ENCODE results near the gene HES1. TPM values are rescaled to one million over a fixed set of nuclear protein-coding genes. Genes with fewer than 3 reads are reported as not detected.
A peak's percentile ranks its signal among the peaks of the same experiment; 100 is the strongest.

The HES1 gene
- total and polyA plus RNA-seq, 9 of the 15 experiments (the other 6 are each of a cell fraction or from before 2014, with no cell fraction given) = 3.4 to 37.0 (median 19.3) TPM

DNA sequence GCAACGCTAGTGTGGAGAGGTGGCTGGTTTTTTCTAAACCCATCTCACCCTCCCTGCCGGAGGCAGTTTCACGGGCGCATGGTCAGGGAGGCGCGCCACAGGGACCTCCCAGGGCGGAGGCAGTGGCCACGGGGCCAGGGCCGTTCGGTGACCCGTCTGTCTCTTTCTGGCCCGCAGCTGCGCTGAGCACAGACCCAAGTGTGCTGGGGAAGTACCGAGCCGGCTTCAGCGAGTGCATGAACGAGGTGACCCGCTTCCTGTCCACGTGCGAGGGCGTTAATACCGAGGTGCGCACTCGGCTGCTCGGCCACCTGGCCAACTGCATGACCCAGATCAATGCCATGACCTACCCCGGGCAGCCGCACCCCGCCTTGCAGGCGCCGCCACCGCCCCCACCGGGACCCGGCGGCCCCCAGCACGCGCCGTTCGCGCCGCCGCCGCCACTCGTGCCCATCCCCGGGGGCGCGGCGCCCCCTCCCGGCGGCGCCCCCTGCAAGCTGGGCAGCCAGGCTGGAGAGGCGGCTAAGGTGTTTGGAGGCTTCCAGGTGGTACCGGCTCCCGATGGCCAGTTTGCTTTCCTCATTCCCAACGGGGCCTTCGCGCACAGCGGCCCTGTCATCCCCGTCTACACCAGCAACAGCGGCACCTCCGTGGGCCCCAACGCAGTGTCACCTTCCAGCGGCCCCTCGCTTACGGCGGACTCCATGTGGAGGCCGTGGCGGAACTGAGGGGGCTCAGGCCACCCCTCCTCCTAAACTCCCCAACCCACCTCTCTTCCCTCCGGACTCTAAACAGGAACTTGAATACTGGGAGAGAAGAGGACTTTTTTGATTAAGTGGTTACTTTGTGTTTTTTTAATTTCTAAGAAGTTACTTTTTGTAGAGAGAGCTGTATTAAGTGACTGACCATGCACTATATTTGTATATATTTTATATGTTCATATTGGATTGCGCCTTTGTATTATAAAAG, 1.8 kb downstream of the HES1 start (continued):
- TF ChIP-seq MYC (IDR thresholded peaks at IDR 0.05; ENCODE audit: low read depth, low read length) (peak; percentile 72), MYC (CRISPR knock-in tag; IDR thresholded peaks at IDR 0.05; ENCODE audit: borderline replicate concordance, low read depth) (no peak), ZNF449 (CRISPR knock-in tag; IDR thresholded peaks at IDR 0.05) (no peak), ZNF445 (CRISPR knock-in tag; IDR thresholded peaks at IDR 0.05; ENCODE audit: low read depth) (no peak), CBFB (CRISPR knock-in tag; IDR thresholded peaks at IDR 0.05) (no peak), DNMT1 (IDR thresholded peaks at IDR 0.05) (no peak), RBM39 (optimal IDR thresholded peaks at IDR 0.05; ENCODE audit: low read depth, low read length) (no peak), HLTF (IDR thresholded peaks at IDR 0.05) (no peak), ZNF398 (CRISPR knock-in tag; IDR thresholded peaks at IDR 0.05) (no peak), PURB (CRISPR knock-in tag; IDR thresholded peaks at IDR 0.05; ENCODE audit: low read depth) (no peak), HSF4 (CRISPR knock-in tag; IDR thresholded peaks at IDR 0.05; ENCODE audit: borderline replicate concordance) (no peak), ELF2 (CRISPR knock-in tag; IDR thresholded peaks at IDR 0.05) (no peak), PBX2 (CRISPR knock-in tag; IDR thresholded peaks at IDR 0.05; ENCODE audit: low read depth) (no peak), PBX2 (tag; conservative IDR thresholded peaks at IDR 0.05; ENCODE audit: low read depth) (no peak), ZNF436 (CRISPR knock-in tag; IDR thresholded peaks at IDR 0.05) (no peak), ZFPM2 (CRISPR knock-in tag; IDR thresholded peaks at IDR 0.05) (peak; percentile 75), ZNF121 (CRISPR knock-in tag; conservative IDR thresholded peaks at IDR 0.05) (no peak), ARID3A (IDR thresholded peaks at IDR 0.05; ENCODE audit: borderline replicate concordance, low read depth, low read length) (no peak)
- TF ChIP-seq, protein P1, sequence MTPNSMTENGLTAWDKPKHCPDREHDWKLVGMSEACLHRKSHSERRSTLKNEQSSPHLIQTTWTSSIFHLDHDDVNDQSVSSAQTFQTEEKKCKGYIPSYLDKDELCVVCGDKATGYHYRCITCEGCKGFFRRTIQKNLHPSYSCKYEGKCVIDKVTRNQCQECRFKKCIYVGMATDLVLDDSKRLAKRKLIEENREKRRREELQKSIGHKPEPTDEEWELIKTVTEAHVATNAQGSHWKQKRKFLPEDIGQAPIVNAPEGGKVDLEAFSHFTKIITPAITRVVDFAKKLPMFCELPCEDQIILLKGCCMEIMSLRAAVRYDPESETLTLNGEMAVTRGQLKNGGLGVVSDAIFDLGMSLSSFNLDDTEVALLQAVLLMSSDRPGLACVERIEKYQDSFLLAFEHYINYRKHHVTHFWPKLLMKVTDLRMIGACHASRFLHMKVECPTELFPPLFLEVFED (CRISPR knock-in tag; conservative IDR thresholded peaks at IDR 0.05) = no peak
